Measurements from ENCODE around the gene DNAH3. TPM values are rescaled to one million over a fixed set of nuclear protein-coding genes. Genes with fewer than 3 reads are reported as not detected.

Gene DNAH3
- total RNA-seq, 1 experiment from 2014 or later: 0.57 TPM

DNA sequence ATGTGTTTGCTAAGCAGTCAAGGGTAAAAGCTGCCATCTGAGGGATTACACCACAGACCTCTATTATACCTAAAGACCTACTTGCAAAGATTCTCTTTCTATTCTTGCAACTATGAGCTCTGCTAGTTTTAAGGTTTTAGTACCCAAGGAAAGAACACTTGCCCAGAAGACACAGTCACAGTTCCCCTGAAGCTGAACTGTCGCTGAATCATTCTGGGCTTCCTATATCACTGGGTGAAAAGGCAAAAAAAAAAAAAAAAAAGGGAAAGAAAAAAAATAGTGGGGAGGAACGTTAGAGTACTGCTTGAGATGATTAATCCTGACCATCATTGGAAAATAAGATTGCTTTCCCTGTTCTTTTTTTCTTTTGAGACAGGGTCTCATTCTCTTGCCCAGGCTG lies 212.2 kb downstream of the DNAH3 start:
- no peak for TF ChIP-seq FOXP1 (CRISPR knock-in tag; IDR thresholded peaks at IDR 0.05; ENCODE audit: borderline replicate concordance)
- TF ChIP-seq ZNF121 (CRISPR knock-in tag; IDR thresholded peaks at IDR 0.05): no peak
- TF ChIP-seq, protein P1, sequence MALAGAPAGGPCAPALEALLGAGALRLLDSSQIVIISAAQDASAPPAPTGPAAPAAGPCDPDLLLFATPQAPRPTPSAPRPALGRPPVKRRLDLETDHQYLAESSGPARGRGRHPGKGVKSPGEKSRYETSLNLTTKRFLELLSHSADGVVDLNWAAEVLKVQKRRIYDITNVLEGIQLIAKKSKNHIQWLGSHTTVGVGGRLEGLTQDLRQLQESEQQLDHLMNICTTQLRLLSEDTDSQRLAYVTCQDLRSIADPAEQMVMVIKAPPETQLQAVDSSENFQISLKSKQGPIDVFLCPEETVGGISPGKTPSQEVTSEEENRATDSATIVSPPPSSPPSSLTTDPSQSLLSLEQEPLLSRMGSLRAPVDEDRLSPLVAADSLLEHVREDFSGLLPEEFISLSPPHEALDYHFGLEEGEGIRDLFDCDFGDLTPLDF (CRISPR knock-in tag; IDR thresholded peaks at IDR 0.05): no peak
- TF ChIP-seq, protein P2, sequence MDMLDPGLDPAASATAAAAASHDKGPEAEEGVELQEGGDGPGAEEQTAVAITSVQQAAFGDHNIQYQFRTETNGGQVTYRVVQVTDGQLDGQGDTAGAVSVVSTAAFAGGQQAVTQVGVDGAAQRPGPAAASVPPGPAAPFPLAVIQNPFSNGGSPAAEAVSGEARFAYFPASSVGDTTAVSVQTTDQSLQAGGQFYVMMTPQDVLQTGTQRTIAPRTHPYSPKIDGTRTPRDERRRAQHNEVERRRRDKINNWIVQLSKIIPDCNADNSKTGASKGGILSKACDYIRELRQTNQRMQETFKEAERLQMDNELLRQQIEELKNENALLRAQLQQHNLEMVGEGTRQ (CRISPR knock-in tag; IDR thresholded peaks at IDR 0.05): no peak
- TF ChIP-seq JAZF1 (CRISPR knock-in tag; IDR thresholded peaks at IDR 0.05): no peak
- TF ChIP-seq MYBL2 (CRISPR knock-in tag; IDR thresholded peaks at IDR 0.05): no peak
- TF ChIP-seq, protein P3, sequence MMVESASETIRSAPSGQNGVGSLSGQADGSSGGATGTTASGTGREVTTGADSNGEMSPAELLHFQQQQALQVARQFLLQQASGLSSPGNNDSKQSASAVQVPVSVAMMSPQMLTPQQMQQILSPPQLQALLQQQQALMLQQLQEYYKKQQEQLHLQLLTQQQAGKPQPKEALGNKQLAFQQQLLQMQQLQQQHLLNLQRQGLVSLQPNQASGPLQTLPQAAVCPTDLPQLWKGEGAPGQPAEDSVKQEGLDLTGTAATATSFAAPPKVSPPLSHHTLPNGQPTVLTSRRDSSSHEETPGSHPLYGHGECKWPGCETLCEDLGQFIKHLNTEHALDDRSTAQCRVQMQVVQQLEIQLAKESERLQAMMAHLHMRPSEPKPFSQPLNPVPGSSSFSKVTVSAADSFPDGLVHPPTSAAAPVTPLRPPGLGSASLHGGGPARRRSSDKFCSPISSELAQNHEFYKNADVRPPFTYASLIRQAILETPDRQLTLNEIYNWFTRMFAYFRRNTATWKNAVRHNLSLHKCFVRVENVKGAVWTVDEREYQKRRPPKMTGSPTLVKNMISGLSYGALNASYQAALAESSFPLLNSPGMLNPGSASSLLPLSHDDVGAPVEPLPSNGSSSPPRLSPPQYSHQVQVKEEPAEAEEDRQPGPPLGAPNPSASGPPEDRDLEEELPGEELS (CRISPR knock-in tag; IDR thresholded peaks at IDR 0.05): no peak
- TF ChIP-seq RORB (CRISPR knock-in tag; IDR thresholded peaks at IDR 0.05): no peak
- no peak for TF ChIP-seq PRRX2 (CRISPR knock-in tag; IDR thresholded peaks at IDR 0.05)
- TF ChIP-seq, protein P4, sequence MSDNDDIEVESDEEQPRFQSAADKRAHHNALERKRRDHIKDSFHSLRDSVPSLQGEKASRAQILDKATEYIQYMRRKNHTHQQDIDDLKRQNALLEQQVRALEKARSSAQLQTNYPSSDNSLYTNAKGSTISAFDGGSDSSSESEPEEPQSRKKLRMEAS (CRISPR knock-in tag; IDR thresholded peaks at IDR 0.05): no peak
- TF ChIP-seq GABPB1 (CRISPR knock-in tag; IDR thresholded peaks at IDR 0.05): no peak
- no peak for TF ChIP-seq FOXJ3 (CRISPR knock-in tag; IDR thresholded peaks at IDR 0.05; ENCODE audit: borderline replicate concordance)
- TF ChIP-seq NFATC4 (CRISPR knock-in tag; IDR thresholded peaks at IDR 0.05): no peak
- TF ChIP-seq OVOL2 (CRISPR knock-in tag; IDR thresholded peaks at IDR 0.05; ENCODE audit: borderline replicate concordance): no peak
- TF ChIP-seq, protein P5, sequence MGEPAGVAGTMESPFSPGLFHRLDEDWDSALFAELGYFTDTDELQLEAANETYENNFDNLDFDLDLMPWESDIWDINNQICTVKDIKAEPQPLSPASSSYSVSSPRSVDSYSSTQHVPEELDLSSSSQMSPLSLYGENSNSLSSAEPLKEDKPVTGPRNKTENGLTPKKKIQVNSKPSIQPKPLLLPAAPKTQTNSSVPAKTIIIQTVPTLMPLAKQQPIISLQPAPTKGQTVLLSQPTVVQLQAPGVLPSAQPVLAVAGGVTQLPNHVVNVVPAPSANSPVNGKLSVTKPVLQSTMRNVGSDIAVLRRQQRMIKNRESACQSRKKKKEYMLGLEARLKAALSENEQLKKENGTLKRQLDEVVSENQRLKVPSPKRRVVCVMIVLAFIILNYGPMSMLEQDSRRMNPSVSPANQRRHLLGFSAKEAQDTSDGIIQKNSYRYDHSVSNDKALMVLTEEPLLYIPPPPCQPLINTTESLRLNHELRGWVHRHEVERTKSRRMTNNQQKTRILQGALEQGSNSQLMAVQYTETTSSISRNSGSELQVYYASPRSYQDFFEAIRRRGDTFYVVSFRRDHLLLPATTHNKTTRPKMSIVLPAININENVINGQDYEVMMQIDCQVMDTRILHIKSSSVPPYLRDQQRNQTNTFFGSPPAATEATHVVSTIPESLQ (CRISPR knock-in tag; IDR thresholded peaks at IDR 0.05): no peak
- Mint-ChIP-seq H3K4me3 (no peak overlapping the region), H3K27ac (no peak overlapping the region), H3K9me3 (no peaks in the 10 kb centered on the region), H3K4me1 (peaks cover 6% of the 10 kb centered on the region; the same call in 1 of the 2 replicates), H3K27me3 (ENCODE audit: low read depth) (no peaks in the 10 kb centered on the region), H3K36me3 (no peaks in the 10 kb centered on the region)
- no peak for ATAC-seq
- DNase-seq (ENCODE audit: low spot score): no peak
- POLR2A ChIA-PET: no interaction called here
- CTCF ChIA-PET: interaction anchor here (2.1 kb wide), 1 partner anchor 63 kb away, joined by 5 read pairs; no protein-coding TSS in a partner anchor

DNA sequence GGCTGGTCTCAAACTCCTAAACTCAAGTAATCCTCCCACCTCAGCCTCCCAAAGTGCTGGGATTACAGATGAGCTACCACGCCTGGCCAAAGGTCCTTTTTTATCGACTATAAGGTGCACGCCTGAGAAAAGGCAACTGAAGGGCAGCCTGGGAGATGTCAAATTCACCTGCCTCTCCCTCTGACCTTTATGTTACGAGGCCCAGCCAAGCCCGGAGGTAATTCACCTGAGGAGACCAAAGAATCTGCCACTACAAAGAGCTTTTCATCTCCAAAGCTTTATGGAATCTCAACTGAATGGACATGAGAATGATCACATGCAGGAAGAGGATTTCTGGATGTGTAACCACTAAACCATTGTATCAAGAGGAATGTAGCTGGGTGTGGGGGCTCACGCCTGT lies 212.9 kb downstream of the DNAH3 start:
- ATAC-seq: no peak
- POLR2A ChIA-PET: no interaction called here
- DNase-seq (ENCODE audit: low spot score): no peak
- Mint-ChIP-seq H3K4me3 (no peak overlapping the region), H3K27me3 (ENCODE audit: low read depth) (no peaks in the 10 kb centered on the region), H3K4me1 (peaks cover 6% of the 10 kb centered on the region; the same call in 1 of the 2 replicates), H3K27ac (no peak overlapping the region), H3K36me3 (no peaks in the 10 kb centered on the region), H3K9me3 (no peaks in the 10 kb centered on the region)
- CTCF ChIA-PET: interaction anchor here (0.7 to 2.1 kb wide), 2 partner anchors 20 to 64 kb away, joined by 3 to 5 read pairs; no protein-coding TSS in a partner anchor
- TF ChIP-seq CREB1 (CRISPR knock-in tag; IDR thresholded peaks at IDR 0.05) (no peak), GTF2I (CRISPR knock-in tag; conservative IDR thresholded peaks at IDR 0.05) (no peak), ZNF317 (CRISPR knock-in tag; IDR thresholded peaks at IDR 0.05; ENCODE audit: borderline replicate concordance, low read depth) (no peak), SOX15 (CRISPR knock-in tag; IDR thresholded peaks at IDR 0.05) (no peak), ZBTB21 (CRISPR knock-in tag; IDR thresholded peaks at IDR 0.05; ENCODE audit: borderline replicate concordance) (no peak)
- TF ChIP-seq, protein P6, sequence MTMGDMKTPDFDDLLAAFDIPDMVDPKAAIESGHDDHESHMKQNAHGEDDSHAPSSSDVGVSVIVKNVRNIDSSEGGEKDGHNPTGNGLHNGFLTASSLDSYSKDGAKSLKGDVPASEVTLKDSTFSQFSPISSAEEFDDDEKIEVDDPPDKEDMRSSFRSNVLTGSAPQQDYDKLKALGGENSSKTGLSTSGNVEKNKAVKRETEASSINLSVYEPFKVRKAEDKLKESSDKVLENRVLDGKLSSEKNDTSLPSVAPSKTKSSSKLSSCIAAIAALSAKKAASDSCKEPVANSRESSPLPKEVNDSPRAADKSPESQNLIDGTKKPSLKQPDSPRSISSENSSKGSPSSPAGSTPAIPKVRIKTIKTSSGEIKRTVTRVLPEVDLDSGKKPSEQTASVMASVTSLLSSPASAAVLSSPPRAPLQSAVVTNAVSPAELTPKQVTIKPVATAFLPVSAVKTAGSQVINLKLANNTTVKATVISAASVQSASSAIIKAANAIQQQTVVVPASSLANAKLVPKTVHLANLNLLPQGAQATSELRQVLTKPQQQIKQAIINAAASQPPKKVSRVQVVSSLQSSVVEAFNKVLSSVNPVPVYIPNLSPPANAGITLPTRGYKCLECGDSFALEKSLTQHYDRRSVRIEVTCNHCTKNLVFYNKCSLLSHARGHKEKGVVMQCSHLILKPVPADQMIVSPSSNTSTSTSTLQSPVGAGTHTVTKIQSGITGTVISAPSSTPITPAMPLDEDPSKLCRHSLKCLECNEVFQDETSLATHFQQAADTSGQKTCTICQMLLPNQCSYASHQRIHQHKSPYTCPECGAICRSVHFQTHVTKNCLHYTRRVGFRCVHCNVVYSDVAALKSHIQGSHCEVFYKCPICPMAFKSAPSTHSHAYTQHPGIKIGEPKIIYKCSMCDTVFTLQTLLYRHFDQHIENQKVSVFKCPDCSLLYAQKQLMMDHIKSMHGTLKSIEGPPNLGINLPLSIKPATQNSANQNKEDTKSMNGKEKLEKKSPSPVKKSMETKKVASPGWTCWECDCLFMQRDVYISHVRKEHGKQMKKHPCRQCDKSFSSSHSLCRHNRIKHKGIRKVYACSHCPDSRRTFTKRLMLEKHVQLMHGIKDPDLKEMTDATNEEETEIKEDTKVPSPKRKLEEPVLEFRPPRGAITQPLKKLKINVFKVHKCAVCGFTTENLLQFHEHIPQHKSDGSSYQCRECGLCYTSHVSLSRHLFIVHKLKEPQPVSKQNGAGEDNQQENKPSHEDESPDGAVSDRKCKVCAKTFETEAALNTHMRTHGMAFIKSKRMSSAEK (CRISPR knock-in tag; IDR thresholded peaks at IDR 0.05; ENCODE audit: borderline replicate concordance): no peak
- TF ChIP-seq, protein P7, sequence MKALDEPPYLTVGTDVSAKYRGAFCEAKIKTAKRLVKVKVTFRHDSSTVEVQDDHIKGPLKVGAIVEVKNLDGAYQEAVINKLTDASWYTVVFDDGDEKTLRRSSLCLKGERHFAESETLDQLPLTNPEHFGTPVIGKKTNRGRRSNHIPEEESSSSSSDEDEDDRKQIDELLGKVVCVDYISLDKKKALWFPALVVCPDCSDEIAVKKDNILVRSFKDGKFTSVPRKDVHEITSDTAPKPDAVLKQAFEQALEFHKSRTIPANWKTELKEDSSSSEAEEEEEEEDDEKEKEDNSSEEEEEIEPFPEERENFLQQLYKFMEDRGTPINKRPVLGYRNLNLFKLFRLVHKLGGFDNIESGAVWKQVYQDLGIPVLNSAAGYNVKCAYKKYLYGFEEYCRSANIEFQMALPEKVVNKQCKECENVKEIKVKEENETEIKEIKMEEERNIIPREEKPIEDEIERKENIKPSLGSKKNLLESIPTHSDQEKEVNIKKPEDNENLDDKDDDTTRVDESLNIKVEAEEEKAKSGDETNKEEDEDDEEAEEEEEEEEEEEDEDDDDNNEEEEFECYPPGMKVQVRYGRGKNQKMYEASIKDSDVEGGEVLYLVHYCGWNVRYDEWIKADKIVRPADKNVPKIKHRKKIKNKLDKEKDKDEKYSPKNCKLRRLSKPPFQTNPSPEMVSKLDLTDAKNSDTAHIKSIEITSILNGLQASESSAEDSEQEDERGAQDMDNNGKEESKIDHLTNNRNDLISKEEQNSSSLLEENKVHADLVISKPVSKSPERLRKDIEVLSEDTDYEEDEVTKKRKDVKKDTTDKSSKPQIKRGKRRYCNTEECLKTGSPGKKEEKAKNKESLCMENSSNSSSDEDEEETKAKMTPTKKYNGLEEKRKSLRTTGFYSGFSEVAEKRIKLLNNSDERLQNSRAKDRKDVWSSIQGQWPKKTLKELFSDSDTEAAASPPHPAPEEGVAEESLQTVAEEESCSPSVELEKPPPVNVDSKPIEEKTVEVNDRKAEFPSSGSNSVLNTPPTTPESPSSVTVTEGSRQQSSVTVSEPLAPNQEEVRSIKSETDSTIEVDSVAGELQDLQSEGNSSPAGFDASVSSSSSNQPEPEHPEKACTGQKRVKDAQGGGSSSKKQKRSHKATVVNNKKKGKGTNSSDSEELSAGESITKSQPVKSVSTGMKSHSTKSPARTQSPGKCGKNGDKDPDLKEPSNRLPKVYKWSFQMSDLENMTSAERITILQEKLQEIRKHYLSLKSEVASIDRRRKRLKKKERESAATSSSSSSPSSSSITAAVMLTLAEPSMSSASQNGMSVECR (CRISPR knock-in tag; IDR thresholded peaks at IDR 0.05; ENCODE audit: borderline replicate concordance): no peak
